OCI-LY7 (cell line): ENCODE data around the gene OSBP2. TPM values are rescaled to one million over a fixed set of nuclear protein-coding genes. Genes with fewer than 3 reads are reported as not detected.

Experiments
- BruUV-seq: library from RNA; stranded (reverse); fragments of 400-500 nt; replicated peaks from 2 replicates; lab custom pipeline; 2021; lab: Mats Ljungman, UMichigan
- CTCF ChIA-PET: fragments of 300-600 bp; sonication (Branson Sonifier 250); formaldehyde crosslinking; loops from one replicate; lab custom pipeline; 2022; ENCODE audit warnings: antibody characterized with exemption; ENCODE audit not compliant: unreplicated experiment; lab: Charles Lee
- POLR2A ChIA-PET: fragments of 300-600 bp; sonication (Branson Sonifier 250); formaldehyde crosslinking; loops from one replicate; lab custom pipeline; 2022; ENCODE audit warnings: antibody characterized with exemption; lab: Charles Lee
- DNase-seq: peaks from one replicate; pipeline ENCODE4 v3.0.0-alpha.2; 2015; ENCODE audit warnings: low spot score
- H2AFZ ChIP-seq: fragments of 200-600 bp; sonication (generic), shearing (Covaris generic); 2 replicates; pipeline ENCODE4 v1.6.1; 2014; ENCODE audit warnings: mild to moderate bottlenecking, antibody characterized with exemption, low read length, moderate library complexity
- H3K27ac ChIP-seq: fragments of 200-600 bp; sonication (generic); 2 replicates; pipeline ENCODE4 v1.5.1; 2014; ENCODE audit warnings: mixed run types, low read depth, mild to moderate bottlenecking, moderate library complexity, low read length, inconsistent platforms; ENCODE audit not compliant: poor library complexity, severe bottlenecking
- H3K36me3 ChIP-seq: fragments of 200-600 bp; sonication (generic); 2 replicates; pipeline ENCODE4 v1.6.1; 2014; ENCODE audit warnings: mild to moderate bottlenecking, antibody characterized with exemption, low read length, moderate library complexity, mixed read lengths; ENCODE audit not compliant: insufficient read depth
- H3K4me1 ChIP-seq: fragments of 200-600 bp; sonication (generic); 2 replicates; pipeline ENCODE4 v1.5.1; 2014; ENCODE audit warnings: mild to moderate bottlenecking, low read length; ENCODE audit not compliant: insufficient read depth, poor library complexity, severe bottlenecking
- H3K4me2 ChIP-seq: fragments of 200-600 bp; sonication (generic); 2 replicates; pipeline ENCODE4 v1.6.1; 2014; ENCODE audit warnings: mild to moderate bottlenecking, low read length
- H3K4me3 ChIP-seq: fragments of 200-600 bp; sonication (generic); 2 replicates; pipeline ENCODE4 v1.5.1; 2014; ENCODE audit warnings: mild to moderate bottlenecking, low read depth, low read length; ENCODE audit not compliant: poor library complexity, severe bottlenecking
- H3K79me2 ChIP-seq: fragments of 200-600 bp; sonication (generic); 2 replicates; pipeline ENCODE4 v1.6.1; 2016; ENCODE audit warnings: low read depth, mild to moderate bottlenecking, low read length, moderate library complexity, mixed read lengths; ENCODE audit not compliant: insufficient read depth
- H3K9me2 ChIP-seq: fragments of 200-600 bp; sonication (generic); 2 replicates; pipeline ENCODE4 v1.6.1; 2016; ENCODE audit warnings: mild to moderate bottlenecking, low read length, mixed read lengths; ENCODE audit not compliant: insufficient read depth
- H3K9me3 ChIP-seq: fragments of 200-600 bp; sonication (generic); 2 replicates; pipeline ENCODE4 v1.6.1; 2014; ENCODE audit warnings: mild to moderate bottlenecking, mixed run types, low read length, mixed read lengths
- H4K20me1 ChIP-seq: fragments of 200-600 bp; sonication (generic); 2 replicates; pipeline ENCODE4 v1.6.1; 2014; ENCODE audit warnings: mild to moderate bottlenecking, antibody characterized with exemption, low read length, moderate library complexity, mixed read lengths; ENCODE audit not compliant: insufficient read depth
- EZH2phosphoT487 ChIP-seq: fragments of 200-600 bp; sonication (generic); IDR thresholded peaks from 2 replicates; pipeline ENCODE4 v1.6.1; 2018; ENCODE audit warnings: low read depth, borderline replicate concordance, mild to moderate bottlenecking, mixed run types, antibody characterized with exemption, low read length, moderate library complexity, mixed read lengths
- intact Hi-C: fragments of 100-400 bp; cut with micrococcal nuclease; formaldehyde crosslinking; loops from one replicate; pipeline ENCODE4 v1.10.0; 2022; ENCODE audit not compliant: unreplicated experiment
- total RNA-seq, 2 experiments: library from RNA; depleted of rRNA in 1 of 2; stranded (reverse); fragments of >200 nt in 1 of 2; shearing (Covaris generic) in 1 of 2; gene quantifications; 2 replicates each; pipeline ENCODE4 v1.2.3, GENCODE V29; 2014 to 2022
- TF ChIP-seq, protein P1 (sequence below): fragments of 200-600 bp; sonication (generic); conservative IDR thresholded peaks from 2 replicates; pipeline ENCODE4 v1.5.1; 2014; ENCODE audit warnings: mild to moderate bottlenecking, antibody characterized with exemption, low read length, moderate library complexity, mixed read lengths

Gene OSBP2
- total RNA-seq, 2 experiments from 2014 or later: 0.19 to 0.34 TPM

DNA sequence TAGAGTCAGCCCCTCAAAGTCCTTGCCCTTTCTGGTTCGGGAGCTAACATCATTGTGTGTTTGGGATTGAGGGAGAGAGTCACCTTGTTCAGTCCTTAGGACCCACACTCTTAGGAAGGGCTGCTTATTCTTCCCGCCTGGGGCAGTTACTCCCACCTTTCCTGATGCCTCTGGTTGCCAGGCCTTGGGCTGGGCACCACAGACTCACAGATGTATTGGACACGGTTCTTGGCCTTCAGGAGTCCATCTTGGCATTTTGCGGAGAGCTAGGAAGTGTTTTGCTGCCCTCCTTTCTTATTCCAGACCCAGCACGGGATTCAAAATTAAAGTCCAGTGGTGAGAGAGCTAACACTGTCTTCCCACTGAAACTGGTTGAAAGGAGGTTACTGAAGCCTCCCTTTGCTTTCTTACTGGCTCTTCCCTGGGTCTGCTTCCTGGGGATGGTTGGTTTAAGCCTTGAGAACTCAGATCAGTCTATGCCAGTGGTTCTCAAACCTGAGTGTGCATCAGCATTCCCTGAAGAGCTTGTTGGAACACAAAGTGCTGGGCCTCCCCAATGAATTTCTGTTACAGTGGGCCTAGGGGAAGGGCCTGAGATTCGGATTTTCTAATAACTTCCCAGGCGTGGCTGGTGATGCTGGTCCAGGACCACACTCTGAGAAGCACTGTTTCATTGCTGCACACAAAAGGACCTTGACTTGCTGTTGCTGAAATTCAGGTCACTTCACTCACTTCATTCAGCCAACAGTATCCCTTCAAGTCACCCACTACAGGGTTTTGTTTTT lies 1.4 kb downstream of the OSBP2 start:
- Histone ChIP-seq H3K79me2 (no peaks in the 10 kb centered on the region), H3K4me2 (no peak overlapping the region), H3K9me2 (no peaks in the 10 kb centered on the region), H3K4me1 (no peaks in the 10 kb centered on the region), H4K20me1 (no peaks in the 10 kb centered on the region), H3K9me3 (no peaks in the 10 kb centered on the region), H3K27ac (no peak overlapping the region), H2AFZ (no peak overlapping the region), H3K36me3 (no peaks in the 10 kb centered on the region), H3K4me3 (no peak overlapping the region)
- ChIA-PET CTCF (no interaction called here), POLR2A (no interaction called here)
- no peak for DNase-seq
- no TSS peak for BruUV-seq
- TF ChIP-seq, protein P1, sequence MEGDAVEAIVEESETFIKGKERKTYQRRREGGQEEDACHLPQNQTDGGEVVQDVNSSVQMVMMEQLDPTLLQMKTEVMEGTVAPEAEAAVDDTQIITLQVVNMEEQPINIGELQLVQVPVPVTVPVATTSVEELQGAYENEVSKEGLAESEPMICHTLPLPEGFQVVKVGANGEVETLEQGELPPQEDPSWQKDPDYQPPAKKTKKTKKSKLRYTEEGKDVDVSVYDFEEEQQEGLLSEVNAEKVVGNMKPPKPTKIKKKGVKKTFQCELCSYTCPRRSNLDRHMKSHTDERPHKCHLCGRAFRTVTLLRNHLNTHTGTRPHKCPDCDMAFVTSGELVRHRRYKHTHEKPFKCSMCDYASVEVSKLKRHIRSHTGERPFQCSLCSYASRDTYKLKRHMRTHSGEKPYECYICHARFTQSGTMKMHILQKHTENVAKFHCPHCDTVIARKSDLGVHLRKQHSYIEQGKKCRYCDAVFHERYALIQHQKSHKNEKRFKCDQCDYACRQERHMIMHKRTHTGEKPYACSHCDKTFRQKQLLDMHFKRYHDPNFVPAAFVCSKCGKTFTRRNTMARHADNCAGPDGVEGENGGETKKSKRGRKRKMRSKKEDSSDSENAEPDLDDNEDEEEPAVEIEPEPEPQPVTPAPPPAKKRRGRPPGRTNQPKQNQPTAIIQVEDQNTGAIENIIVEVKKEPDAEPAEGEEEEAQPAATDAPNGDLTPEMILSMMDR: no peak
- TF ChIP-seq EZH2phosphoT487: no peak
- intact Hi-C loops: no loop called here

GRCh38 chr22:30697975-30698374 lies 3.3 kb downstream of the OSBP2 start:
- no TSS peak for BruUV-seq
- no peaks in the 10 kb centered on the region for H4K20me1 ChIP-seq
- no peaks in the 10 kb centered on the region for H3K36me3 ChIP-seq
- H3K9me2 ChIP-seq: no peaks in the 10 kb centered on the region
- H3K9me3 ChIP-seq: no peaks in the 10 kb centered on the region
- ChIA-PET POLR2A (no interaction called here), CTCF (no interaction called here)
- H3K79me2 ChIP-seq: no peaks in the 10 kb centered on the region
- intact Hi-C loops: no loop called here
- TF ChIP-seq, protein P1: no peak
- no peak for TF ChIP-seq EZH2phosphoT487
- H3K4me3 ChIP-seq: no peak overlapping the region
- no peaks in the 10 kb centered on the region for H3K4me1 ChIP-seq
- no peak overlapping the region for H2AFZ ChIP-seq
- DNase-seq: no peak
- H3K27ac ChIP-seq: no peak overlapping the region
- no peak overlapping the region for H3K4me2 ChIP-seq

DNA sequence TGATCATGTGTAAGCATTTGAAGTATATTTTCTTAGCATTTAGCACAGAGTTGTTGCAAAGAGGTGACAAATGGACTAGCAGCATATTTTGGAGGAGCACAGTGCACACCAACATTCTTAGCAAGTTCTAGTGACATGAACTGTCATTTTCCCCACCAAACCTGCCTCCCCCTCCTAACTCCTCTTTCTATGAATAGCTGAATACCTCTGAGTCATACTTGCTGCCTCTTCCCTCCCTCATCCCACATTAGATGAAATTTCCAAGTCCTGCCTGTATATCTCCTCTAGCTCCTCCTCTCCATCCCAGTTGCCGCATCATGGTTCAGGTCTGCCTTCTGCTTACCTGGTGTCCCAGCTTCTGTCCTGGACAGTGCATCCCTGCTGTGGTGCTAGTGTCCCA lies 7.2 kb downstream of the OSBP2 start:
- DNase-seq: no peak
- POLR2A ChIA-PET: no interaction called here

More for the DNA sequence above, 7.2 kb downstream of the OSBP2 start:
- intact Hi-C loops: no loop called here
- no peaks in the 10 kb centered on the region for H3K36me3 ChIP-seq
- TF ChIP-seq, protein P1: no peak
- TF ChIP-seq EZH2phosphoT487: no peak
- H3K4me3 ChIP-seq: no peak overlapping the region
- H2AFZ ChIP-seq: no peak overlapping the region
- no TSS peak for BruUV-seq
- CTCF ChIA-PET: no interaction called here
- H3K4me2 ChIP-seq: no peak overlapping the region
- H3K4me1 ChIP-seq: peaks cover 8% of the 10 kb centered on the region
- H3K9me3 ChIP-seq: no peaks in the 10 kb centered on the region
- H4K20me1 ChIP-seq: no peaks in the 10 kb centered on the region
- no peak overlapping the region for H3K27ac ChIP-seq
- no peaks in the 10 kb centered on the region for H3K9me2 ChIP-seq
- no peaks in the 10 kb centered on the region for H3K79me2 ChIP-seq
